ENCODE data around the gene RXFP4.
"Not testable (repeated sequence)": the region's sequence is repeated elsewhere in the genome, so short reads cannot be mapped to it uniquely, and the experiment has no call there.

RXFP4 gene, protein sequence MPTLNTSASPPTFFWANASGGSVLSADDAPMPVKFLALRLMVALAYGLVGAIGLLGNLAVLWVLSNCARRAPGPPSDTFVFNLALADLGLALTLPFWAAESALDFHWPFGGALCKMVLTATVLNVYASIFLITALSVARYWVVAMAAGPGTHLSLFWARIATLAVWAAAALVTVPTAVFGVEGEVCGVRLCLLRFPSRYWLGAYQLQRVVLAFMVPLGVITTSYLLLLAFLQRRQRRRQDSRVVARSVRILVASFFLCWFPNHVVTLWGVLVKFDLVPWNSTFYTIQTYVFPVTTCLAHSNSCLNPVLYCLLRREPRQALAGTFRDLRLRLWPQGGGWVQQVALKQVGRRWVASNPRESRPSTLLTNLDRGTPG

DNA sequence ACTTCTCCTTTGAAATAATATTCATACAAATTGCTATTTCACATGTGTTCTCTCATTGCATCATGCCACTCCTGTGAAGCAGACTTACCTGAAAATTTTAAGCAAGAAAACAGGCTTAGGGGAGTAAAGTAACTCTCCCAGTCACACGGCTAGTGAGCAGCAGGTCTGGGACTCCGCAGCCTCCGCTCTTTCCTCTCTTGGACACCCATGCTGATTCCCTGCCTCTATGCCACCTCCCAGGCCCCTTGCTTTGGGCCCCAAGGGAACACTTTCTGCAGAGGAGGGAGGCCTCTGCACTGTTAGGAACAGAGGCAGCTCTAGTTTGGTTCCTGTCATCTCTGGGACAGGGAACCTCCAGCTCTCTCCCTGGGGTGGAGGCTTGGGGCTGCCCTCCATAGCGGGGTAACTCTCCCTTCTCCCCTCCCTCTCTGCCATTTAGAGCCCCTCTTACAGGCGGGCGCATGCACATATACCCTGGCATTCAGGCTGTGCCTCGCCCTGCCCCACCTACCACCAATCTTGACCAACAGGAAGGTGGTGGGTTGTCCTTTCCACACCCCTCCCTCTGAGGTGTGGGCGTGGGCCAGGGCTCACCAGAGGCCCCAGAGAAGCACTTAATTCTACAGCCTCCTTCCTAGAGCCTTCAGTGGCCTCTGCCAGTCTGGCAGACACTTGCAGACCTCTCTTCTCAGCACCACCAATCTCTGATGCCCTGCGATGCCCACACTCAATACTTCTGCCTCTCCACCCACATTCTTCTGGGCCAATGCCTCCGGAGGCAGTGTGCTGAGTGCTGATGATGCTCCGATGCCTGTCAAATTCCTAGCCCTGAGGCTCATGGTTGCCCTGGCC lies at the start of gene RXFP4:
Gene RXFP4, plus strand, starts transcription at position 646 of the 852 bp plus-strand sequence. Its CDS starts 72 bp downstream, at position 718.
- Mint-ChIP-seq H3K27ac (peak within 1 kb of the TSS; percentile 90), H3K36me3 (peaks cover 2% of the 10 kb centered on the region), H3K4me1 (peaks cover 56% of the 10 kb centered on the region), H3K4me3 (no peak within 1 kb of the TSS), H3K27me3 (no peaks in the 10 kb centered on the region), H3K9me3 (no peaks in the 10 kb centered on the region)

DNA sequence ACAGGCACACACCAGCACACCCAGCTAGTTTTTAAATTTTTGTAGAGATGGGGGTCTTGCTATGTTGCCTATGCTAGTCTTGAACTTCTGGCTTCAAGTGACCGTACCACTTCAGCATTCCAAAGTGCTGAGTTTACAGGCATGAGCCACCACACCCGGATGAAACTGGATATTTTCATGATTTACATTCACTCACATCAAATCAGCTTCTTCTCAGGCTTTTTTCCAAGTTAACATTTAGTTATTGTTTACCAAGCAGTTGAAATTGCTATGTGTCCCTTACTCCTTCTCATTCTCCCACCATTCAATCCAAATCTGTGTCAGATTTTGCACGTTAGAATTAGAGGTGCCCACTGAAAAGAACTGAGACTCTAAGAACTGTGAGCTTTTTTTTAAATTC lies 48.6 kb upstream of the RXFP4 start:
- H3K4me1 Mint-ChIP-seq, result peaks cover 15% of the 10 kb centered on the region

DNA sequence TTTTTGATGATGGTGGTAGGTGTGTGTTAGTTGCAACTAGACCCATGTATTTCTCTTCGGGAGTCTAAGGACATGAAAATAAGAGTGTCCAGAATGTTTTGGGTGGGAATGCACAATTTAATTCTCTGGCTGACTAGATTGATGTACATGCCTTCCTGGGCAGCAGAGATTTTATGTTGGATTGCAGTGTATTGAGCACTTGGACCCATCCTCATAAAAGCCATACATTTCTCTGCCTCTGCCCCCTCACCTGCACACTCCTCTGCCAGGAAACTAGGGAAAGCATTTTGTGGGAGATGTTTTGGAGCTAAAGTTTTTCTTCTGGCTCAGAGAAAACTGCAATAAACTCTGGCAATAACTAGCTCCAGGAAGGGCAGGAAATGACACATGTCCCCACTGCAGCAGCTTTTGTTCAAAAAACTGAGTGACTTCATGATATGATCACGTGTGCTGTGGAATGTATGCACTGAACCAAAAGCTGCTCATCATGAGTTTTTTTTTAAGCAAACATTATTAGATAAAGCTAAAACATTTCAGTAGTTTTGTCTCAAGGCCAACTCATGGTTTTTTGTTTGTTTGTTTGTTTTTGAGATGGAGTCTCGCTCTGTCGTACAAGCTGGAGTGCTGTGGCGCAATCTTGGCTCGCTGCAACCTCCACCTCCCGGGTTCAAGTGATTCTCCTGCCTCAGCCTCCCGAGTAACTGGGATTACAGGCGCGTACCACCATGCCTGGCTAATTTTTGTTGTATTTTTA lies 47.9 kb upstream of the RXFP4 start:
- H3K4me3 Mint-ChIP-seq, result no peak overlapping the region
- H3K27ac Mint-ChIP-seq, result no peak overlapping the region
- H3K4me1 Mint-ChIP-seq, result peaks cover 18% of the 10 kb centered on the region
- H3K36me3 Mint-ChIP-seq, result peaks cover 5% of the 10 kb centered on the region
- no peaks in the 10 kb centered on the region for H3K9me3 Mint-ChIP-seq
- H3K27me3 Mint-ChIP-seq, result no peaks in the 10 kb centered on the region

More for the DNA sequence above, 48.6 kb upstream of the RXFP4 start:
- Mint-ChIP-seq H3K36me3 (peaks cover 3% of the 10 kb centered on the region), H3K4me3 (no peak overlapping the region), H3K27me3 (no peaks in the 10 kb centered on the region), H3K9me3 (no peaks in the 10 kb centered on the region), H3K27ac (no peak overlapping the region)

DNA sequence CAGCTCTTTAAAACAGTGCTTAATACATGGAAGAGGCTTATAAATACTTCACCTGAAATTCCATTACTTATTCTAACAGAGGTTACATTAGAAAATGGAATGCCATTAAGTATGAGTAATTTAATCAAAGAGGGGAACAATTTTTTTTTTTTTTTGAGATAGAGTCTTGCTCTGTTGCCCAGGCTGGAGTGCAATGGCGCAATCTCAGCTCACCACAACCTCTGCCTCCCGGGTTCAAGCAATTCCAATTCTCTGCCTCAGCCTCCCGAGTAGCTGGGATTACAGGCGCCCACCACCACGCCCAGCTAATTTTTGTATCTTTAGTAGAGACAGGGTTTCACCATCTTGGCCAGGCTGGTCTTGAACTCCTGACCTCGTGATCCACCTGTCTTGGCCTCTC lies 45.8 kb upstream of the RXFP4 start:
- H3K4me1 Mint-ChIP-seq, result peaks cover 18% of the 10 kb centered on the region
- H3K27ac Mint-ChIP-seq, H3K9me3 Mint-ChIP-seq, H3K27me3 Mint-ChIP-seq, H3K36me3 Mint-ChIP-seq, H3K4me3 Mint-ChIP-seq: not testable (repeated sequence)

DNA sequence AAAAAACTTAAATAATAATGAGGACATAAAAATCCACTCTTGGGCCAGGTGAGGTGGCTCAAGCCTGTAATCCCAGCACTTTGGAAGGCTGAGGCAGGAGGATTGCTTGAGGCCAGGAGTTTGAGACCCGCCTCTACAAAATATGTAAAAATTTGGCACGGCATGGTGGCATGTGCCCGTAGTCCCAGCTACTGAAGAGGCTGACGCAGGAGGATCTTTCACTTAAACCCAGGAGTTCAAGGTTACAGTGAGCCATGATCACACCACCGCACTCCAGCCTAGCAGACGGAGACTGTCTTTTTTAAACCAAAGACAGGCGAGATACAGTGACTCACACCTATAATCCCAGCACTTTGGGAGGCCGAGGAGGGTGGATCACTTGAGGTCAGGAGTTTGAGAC lies 45.0 kb upstream of the RXFP4 start:
- not testable (repeated sequence) for H3K27ac Mint-ChIP-seq, H3K4me3 Mint-ChIP-seq, H3K36me3 Mint-ChIP-seq, H3K9me3 Mint-ChIP-seq, H3K27me3 Mint-ChIP-seq
- H3K4me1 Mint-ChIP-seq, result peaks cover 18% of the 10 kb centered on the region

DNA sequence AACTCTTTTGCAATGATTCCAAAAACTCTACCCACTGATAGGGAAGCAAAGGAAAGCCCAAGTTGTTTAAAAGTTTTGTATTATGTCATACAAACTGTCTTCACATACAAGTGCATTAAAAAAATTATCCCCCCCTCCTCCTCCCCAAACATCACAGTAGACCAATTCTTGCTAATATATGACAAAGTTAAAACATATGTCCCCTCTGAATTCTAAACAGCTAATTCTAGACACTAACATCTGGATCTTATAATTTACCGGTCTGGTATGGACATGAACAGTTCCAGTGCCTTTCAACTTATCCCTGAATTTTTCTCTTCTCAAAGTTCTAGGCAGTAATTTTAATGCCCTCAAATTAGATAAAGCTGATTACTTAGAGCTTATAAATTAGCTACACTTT lies 43.7 kb upstream of the RXFP4 start:
- H3K36me3 Mint-ChIP-seq, result peaks cover 6% of the 10 kb centered on the region
- peak overlapping the region; percentile 65 for H3K27ac Mint-ChIP-seq
- no peaks in the 10 kb centered on the region for H3K27me3 Mint-ChIP-seq
- no peaks in the 10 kb centered on the region for H3K9me3 Mint-ChIP-seq
- H3K4me3 Mint-ChIP-seq, result no peak overlapping the region
- peaks cover 18% of the 10 kb centered on the region for H3K4me1 Mint-ChIP-seq

DNA sequence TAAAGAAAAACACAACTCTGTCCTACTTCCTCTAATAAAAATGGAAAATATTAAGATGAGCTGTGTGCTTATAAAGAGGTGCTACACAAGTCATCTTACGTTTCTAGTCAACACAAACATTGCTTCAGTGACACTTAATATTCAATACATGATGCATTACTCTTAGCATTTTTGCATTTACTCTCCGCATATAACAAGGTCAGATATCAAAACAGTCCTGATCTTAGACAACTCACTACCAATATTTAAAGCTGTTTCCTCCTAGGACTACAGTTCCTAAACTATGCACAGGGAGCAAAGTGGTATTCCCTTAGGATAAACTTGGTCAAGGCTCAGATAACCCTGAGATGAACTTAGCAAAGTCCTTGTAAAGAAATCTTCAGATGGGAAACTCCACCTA lies 42.5 kb upstream of the RXFP4 start:
- Mint-ChIP-seq H3K36me3 (peaks cover 6% of the 10 kb centered on the region), H3K27ac (no peak overlapping the region), H3K9me3 (no peaks in the 10 kb centered on the region), H3K4me1 (peaks cover 8% of the 10 kb centered on the region), H3K4me3 (no peak overlapping the region), H3K27me3 (no peaks in the 10 kb centered on the region)

DNA sequence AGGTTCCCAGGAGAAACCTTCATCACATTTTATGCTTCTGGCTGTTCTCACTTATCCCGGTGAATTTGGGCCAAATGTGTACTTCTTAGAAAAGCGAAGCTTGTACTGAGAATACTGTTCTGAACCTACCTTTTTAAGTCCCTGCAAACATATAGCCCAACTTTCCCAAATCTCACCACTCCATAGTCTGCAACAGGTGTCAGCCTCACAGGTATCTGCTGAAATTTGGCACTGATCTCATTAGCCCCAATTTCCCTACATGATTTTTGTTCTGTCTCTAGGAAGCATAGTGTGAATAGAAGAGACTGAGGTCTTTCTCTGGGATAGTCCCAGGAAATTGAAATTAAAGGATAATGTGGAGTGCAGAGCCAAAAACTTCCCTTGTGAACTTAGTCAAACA lies 41.8 kb upstream of the RXFP4 start:
- Mint-ChIP-seq H3K27ac (no peak overlapping the region), H3K9me3 (no peaks in the 10 kb centered on the region), H3K36me3 (peaks cover 8% of the 10 kb centered on the region), H3K4me1 (peaks cover 10% of the 10 kb centered on the region), H3K4me3 (no peak overlapping the region), H3K27me3 (no peaks in the 10 kb centered on the region)

DNA sequence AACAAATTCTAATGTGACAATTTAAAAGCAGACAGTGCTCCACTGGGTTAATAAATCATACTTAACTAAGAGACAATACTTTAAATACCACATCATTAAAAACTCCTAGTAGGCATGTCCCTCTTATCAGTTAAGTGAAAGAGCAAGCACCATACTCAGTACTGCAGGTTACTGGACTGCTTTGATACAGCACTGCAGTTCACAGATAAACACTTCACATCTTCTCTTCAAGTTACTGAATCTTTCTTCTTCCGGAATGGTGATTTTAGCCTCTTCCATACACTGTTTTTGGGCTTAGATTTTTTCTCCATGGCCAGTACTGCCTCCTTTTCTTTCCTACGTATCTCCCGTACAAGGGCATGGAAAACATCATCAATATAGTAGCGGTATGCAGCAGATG lies 41.3 kb upstream of the RXFP4 start:
- no peak overlapping the region for H3K27ac Mint-ChIP-seq

DNA sequence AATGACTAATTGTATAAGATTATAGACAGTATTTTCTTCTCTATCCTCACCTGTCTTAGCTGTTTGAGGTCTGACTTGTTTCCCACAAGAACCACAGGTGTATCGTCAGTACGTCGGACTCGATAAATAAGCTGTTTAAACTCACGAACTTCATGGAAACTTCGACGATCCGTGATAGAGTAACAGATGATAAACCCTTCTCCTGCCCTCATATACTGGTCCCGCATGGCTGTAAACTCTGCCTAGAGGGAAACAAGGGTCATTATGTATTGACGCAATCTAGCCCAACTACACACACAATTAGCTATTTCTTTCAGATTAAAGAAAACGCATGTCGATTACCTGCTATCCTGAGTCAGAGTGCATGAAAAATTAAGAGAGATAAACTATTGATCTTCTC lies 37.2 kb upstream of the RXFP4 start:
- Mint-ChIP-seq H3K36me3 (peaks cover 3% of the 10 kb centered on the region), H3K27me3 (no peaks in the 10 kb centered on the region), H3K4me3 (no peak overlapping the region), H3K4me1 (peaks cover 8% of the 10 kb centered on the region), H3K27ac (no peak overlapping the region), H3K9me3 (no peaks in the 10 kb centered on the region)

More for the DNA sequence above, 41.3 kb upstream of the RXFP4 start:
- Mint-ChIP-seq H3K4me3 (no peak overlapping the region), H3K9me3 (no peaks in the 10 kb centered on the region), H3K4me1 (peaks cover 10% of the 10 kb centered on the region), H3K27me3 (no peaks in the 10 kb centered on the region), H3K36me3 (peaks cover 8% of the 10 kb centered on the region)

DNA sequence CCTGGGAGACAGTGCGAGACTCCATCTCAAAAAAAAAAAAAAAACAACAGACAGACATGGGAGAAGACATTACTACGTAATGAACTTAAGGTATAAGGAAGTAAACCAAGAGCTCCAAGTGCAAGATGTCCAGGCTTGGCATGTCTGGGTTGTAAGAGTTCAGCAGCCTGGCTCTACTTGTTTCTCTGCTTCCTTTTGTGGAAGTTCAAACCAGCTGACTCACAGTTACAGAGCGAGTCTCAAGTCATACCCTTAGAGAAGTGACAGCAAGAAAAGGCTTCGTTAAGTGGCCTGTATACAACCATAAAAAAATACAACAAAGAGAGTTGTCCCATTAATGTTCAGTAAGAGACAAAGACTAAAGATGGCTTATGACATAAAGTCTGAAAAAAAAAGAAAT lies 31.5 kb upstream of the RXFP4 start:
- Mint-ChIP-seq H3K27me3 (no peaks in the 10 kb centered on the region), H3K9me3 (no peaks in the 10 kb centered on the region), H3K4me1 (peaks cover 28% of the 10 kb centered on the region), H3K4me3 (peak overlapping the region; percentile 92), H3K27ac (peak overlapping the region; percentile 87), H3K36me3 (peaks cover 8% of the 10 kb centered on the region)

DNA sequence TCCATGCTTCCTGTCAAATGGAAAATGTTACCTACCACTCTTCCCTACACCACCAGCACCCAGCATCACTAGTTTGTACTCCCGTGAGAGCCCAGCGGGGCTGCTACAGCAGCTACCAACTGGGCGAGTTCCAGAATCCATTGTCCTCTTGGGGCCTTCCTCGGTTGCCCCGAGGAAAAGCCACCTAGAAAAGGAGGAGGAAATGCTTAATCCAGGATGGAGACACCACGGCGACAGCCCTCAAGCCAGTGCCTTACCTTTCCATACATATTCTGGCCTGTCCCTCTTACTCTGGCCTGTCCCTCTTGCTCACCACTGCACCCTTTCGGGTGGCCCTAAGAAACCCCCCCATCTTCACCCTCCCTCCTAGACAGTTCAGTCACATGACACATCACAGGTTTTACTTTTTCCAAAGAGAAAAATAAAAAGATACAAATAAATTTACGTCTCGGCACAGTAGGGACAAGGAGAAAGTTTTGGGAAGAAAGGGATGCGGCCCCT lies 30.8 kb upstream of the RXFP4 start:
- H3K36me3 Mint-ChIP-seq, result peaks cover 8% of the 10 kb centered on the region
- H3K27ac Mint-ChIP-seq, result peak overlapping the region; percentile 85
- no peaks in the 10 kb centered on the region for H3K9me3 Mint-ChIP-seq
- H3K4me3 Mint-ChIP-seq, result peak overlapping the region; percentile 92
- peaks cover 28% of the 10 kb centered on the region for H3K4me1 Mint-ChIP-seq
- no peaks in the 10 kb centered on the region for H3K27me3 Mint-ChIP-seq

DNA sequence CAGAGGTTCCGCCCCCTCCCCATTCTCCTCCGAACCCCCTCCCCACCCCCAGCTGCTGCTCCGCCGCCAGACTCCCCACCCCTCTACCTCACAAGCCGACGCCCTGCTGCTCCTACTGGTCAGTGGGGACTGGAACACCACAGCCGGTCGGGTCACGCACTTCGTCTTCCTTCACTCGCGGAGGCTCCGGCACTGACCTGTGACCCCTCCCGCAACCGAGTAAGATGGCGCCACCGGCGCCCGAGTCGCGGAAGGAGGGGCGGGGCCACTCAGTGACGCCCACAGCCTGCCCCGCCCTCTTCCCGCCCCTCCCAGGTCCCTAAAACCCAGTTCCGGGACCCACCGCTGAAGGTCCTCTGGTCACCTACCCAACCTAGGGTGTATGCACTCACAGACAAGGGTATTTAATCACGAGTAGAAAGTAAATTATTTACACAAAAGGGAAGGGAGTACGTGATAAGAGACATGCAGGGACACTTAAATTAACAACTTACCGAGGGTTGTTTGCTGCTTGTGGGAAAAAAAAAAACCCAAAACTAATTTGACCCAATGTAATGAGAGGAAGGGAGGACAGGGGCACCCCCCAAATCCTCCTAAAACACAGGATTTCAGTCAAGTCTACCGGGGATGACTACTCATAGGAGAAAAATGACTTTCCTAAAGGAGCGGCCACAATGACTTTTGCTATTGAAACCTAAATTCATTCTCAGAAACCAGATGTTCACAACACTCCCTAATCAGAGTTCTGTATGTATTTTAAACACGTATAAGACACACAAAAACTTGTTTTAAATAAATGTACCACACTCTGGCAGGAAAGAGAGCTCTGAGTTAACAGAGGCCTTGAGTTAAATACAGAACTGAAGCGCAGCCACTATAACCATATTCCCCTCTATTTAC lies 30.0 kb upstream of the RXFP4 start, which contains the start of gene RIT1:
Gene RIT1, minus strand, starts transcription at position 194 of the 900 bp plus-strand sequence. CDS start 588 bp downstream, outside the sequence.
- Mint-ChIP-seq H3K27me3 (no peaks in the 10 kb centered on the region), H3K36me3 (peaks cover 8% of the 10 kb centered on the region), H3K9me3 (no peaks in the 10 kb centered on the region), H3K4me1 (peaks cover 28% of the 10 kb centered on the region), H3K4me3 (peak within 1 kb of the TSS; percentile 92), H3K27ac (peak within 1 kb of the TSS; percentile 93)

DNA sequence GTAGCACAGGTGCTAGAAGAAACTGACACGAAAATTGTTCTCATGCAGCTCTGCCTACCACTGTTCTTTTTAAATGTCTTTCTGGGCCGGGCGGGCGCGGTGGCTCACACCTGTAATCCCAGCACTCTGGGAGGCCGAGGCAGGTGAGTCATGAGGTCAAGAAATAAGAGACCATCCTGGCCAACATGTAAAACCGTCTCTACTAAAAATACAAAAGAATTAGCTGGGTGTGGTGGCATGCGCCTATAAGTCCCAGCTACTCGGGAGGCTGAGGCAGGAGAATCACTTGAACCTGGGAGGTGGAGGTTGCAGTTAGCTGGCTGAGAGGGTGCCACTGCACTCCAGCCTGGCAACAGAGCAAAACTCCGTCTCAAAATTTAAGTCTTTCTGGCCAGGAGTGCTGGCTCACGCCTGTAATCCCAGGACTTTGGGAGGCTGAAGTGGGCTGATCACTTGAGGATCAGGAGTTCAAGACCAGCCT lies 29.3 kb upstream of the RXFP4 start:
- Mint-ChIP-seq H3K27me3 (no peaks in the 10 kb centered on the region), H3K4me1 (peaks cover 28% of the 10 kb centered on the region), H3K9me3 (no peaks in the 10 kb centered on the region), H3K27ac (peak overlapping the region; percentile 93), H3K36me3 (peaks cover 14% of the 10 kb centered on the region), H3K4me3 (peak overlapping the region; percentile 92)
